ENCODE results near the gene NKD2.

Gene NKD2

DNA sequence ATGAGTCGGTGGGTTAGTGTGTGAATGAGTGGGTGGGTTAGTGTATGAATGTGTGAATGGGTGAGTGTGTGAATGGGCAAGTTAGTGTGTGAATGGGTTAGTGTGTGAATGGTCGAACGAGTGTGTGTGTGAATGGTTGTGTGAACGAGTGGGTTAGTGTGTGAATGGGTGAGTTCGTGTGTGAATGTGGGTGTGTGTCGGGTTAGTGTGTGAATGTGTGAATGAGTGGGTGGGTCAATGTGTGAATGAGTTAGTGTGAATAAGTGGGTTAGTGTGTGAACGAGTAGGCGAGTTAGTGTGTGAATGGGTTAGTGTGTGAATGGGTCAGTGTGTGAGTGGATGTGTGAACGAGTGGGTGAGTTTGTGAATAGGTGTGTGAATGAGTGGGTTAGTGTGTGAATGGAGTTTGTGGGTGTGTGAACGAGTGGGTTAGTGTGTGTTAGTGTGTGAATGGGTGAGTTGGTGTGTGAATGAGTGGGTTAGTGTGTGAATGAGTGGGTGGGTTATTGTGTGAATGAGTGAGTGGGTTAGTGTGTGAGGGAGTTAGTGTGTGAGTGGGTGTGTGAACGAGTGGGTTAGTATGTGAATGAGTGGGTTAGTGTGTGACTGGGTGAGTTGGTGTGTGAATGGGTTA is 38.8 kb downstream of the NKD2 start:
- FAIRE-seq = no peak

DNA sequence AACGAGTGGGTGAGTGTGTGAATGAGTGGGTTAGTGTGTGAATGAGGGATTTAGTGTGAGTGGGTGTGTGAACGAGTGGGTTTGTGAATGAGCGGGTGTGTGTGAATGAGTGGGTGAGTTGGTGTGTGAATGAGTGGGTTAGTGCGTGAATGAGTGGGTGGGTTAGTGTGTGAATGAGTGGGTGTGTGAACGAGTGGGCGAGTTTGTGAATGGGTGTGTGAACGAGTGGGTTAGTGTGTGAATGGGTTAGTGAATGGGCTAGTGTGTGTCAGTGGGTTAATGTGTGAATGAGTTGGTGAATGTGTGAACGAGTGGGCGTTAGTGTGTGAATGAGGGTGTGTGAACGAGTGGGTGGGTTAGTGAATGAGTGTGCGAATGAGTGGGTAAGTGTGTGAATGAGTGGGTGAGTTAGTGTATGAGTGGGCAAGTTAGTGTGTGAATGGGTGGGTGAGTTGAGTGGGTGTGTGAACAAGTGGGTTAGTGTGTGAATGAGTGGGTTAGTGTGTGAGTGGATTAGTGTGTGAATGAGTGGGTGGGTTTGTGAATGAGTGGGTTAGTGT is 39.6 kb downstream of the NKD2 start:
- no peak for FAIRE-seq

DNA sequence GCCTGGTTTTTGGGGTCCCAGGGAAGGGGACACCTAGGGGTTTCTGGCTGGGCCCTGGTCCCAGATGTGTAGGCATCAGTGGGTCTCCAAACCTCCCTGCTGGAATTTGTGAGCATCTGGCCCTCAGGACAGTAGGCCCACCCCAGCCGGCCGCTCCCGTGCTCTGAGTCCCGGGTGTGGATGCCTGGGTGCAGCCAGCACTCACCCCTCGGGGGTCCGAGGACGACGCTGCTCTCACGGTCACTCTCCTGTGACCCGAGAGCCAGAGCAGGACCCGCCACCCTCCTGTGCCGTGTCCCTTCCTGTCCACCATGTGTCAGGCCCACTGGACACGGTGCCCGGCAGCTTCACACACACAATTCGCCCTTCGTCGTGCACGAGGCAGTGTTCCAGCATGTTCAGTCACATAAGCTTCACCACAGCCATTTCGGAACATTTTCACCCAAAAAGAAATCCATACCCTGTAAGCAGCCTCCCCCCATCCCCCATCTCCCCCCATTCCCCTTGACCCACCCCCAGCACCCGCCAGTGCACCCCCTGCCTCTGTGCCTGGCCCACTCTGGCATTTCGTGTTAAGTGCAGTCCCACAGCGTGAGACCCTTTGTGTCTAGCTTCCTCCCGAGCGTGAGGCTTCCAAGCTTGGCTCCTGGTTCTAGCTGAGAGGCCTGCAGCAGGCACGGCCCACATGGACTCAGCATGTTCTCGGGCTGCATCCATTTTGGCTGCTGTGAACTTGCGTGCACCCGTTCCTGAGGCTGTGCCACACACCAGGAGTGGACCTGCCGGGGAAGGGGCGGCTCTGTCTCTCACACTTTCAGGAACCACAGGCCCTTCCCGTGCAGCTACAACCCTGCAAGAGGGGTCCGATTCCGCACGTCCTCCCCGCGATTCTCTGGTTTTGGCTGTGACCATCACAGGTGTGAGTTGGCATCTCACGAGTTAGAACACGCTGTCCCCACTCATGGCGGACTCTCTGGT is 40.5 kb downstream of the NKD2 start:
- FAIRE-seq = no peak

DNA sequence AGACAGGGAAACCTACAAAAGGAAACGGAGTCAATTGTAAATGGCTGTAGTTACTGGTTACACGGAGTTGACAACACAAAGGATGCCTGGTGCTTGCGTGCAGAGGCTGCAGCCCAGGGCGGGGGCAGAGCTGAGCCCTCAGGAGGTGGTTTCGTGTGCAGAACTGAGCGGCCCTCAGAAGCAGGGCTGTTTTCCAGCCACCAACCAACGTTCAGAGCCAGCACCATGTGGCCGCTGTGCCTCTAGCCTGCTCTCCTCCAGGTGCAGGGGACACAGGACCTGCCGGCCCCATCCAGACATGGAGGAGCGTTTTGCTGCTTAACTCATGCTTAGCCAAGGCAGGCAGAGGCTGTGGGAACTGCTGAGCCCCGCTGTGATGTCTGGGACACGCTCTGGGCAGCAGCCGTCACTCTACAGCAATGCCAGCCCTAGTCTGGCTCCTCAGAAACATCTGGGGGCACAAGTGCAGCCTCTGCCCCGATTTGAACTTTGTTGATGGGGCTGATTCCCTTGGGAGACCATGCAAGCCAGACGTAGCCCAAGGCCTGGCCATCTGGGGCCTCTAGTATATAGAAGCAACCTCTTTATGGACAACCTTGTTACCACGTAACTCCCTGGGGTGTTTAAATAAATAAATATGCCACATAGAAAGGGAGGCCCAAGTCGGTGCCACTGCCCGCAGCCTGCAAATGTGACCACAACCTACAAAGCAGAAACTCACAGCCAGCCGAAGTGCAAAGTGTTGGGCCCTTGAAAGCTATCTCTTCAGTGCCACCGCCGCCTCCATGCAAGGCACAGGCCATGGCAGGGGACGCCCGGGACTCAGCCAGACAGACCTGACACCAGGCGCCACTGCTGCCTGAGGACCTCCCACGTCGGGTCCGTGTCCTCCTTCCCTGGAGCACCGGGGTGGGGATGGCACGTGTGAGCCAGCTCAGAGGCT is 42.1 kb downstream of the NKD2 start:
- no peak for FAIRE-seq

DNA sequence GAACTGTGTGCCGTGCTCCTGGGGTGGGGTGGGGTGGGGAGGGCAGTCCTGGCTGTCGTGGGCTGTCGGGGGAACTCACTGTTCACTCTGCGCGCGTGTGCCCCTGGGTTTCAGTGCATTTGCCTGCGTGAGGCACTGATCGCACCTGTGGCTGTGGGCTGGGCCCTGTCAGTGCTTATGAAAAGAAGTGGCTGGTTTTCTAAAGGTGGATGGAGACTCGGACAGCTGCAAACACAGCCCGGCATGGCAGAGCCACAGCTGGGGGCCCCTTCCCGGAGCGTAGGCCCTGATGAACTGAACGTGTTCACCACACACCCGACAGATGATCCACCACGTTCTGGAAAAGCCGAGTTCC is 42.7 kb downstream of the NKD2 start:
- FAIRE-seq = no peak

DNA sequence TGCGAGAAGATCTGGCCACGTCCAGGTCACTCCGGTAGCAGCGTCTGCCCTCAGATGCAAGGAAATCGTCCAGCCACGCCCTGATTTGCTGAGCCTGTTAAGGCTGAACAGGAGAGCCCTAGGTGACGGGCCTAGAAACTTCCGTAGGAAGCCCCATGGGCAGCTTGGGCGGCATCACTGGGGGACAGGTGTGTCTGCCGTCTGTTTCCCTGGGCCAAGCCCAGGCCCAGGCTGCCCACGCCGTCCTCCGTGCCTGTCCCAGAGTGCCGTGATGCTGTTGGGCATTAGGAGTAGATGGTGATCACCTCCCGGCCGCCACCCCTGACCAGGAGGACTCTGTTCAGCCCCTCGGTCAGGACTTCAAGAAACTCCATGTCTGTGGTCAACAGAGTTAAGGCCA is 43.5 kb downstream of the NKD2 start:
- no peak for FAIRE-seq

DNA sequence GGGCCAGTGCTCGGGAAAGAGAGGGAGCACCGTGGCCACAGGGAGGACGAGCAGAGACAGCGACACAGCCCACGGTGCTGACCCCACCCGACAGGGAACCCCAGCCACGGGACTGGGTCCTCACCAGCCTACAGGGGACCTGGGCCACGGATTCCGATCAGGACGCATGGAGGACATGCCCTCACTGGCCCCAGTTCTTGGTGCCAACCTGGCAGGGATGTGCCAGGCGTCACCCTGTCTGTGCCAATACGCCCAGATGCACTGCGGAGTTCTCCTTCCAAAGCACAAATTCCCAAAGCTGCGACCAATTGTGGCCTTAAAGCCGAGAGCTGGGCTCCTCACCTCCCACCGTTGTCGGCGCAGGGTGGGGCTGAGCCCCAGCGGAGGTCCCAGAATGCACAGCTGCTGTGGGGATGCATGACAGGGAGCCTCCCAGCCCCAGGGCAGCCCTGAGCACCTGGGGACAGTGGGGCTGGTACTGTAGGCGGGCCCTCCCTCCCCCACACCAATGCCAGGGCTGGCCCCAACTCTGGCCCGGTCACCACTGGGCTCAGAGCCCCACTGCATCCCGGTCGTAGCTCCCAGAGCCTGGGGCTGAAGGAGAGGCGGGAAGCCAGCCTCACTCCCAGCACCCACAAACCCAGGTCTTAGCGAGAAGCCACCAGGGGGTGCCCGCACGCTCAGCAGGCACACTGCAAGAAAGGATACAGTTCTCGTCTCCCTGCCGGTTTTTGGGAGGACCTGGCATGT is 44.2 kb downstream of the NKD2 start:
- FAIRE-seq = no peak

DNA sequence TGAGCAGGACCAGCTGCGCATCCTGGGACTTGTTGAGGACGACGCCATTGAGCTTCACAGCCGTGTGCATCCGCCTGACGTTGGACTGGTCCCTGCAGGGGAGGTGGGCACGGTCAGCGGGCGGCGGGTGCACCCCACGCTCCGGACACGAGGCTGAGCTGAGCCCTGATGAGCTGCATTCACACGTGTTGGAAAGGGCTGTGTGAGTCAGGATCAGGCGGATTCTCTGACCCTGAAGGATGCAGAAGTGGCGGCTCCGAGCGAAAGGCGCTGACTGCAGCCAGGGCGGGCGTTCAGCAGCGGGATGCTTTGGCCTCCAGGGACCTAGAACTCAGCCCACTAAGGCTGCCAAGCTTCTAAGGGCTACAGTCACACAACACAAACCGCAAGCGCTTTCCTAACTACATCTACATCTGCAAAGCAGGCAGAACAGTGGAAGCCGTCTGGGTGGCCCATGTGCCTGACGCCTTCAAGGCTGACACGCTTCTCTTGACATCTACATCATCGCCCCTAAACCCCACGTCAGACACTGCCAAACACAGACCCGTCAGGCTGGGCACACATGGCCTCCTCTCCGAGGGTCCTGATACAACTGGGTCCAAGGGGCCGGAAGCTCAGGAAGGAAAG is 44.9 kb downstream of the NKD2 start:
- no peak for FAIRE-seq

DNA sequence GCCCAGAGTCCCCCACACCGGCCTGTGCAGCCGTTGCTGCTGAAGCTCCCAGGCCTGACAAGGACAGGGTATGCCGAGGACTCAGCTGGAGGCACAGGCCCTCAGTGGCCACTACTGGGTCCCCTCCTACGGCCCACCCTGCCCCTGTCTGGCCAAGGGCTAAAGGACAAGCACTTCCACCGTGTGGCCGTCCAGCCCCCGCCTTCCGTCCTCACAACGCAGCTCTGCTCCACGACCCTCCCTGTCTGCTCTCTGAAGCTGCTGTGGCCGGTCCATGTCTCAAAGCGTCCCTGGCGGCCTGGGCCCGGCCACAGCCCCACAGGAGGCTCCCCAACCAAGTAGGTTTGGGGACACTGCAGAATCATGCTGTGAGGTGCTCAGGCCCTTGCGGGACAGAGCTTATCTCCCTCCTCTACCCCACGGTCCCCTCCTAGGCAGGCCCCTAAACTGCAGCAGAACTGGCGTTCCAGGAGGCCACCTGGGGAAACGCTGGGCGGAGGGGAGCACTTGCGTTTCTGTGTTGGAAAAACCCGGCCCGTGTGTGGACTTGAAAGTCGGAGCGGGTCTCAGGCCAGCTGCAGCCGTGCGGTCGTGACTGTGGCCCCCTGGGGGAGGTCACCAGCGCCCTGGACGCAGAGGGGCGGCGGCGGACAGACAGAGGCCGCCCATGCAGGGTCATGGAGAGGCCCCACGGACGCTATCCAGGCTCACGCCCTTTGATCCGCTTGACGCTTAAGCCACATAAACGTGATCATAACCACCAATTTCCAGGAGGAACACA is 45.6 kb downstream of the NKD2 start:
- FAIRE-seq = no peak

DNA sequence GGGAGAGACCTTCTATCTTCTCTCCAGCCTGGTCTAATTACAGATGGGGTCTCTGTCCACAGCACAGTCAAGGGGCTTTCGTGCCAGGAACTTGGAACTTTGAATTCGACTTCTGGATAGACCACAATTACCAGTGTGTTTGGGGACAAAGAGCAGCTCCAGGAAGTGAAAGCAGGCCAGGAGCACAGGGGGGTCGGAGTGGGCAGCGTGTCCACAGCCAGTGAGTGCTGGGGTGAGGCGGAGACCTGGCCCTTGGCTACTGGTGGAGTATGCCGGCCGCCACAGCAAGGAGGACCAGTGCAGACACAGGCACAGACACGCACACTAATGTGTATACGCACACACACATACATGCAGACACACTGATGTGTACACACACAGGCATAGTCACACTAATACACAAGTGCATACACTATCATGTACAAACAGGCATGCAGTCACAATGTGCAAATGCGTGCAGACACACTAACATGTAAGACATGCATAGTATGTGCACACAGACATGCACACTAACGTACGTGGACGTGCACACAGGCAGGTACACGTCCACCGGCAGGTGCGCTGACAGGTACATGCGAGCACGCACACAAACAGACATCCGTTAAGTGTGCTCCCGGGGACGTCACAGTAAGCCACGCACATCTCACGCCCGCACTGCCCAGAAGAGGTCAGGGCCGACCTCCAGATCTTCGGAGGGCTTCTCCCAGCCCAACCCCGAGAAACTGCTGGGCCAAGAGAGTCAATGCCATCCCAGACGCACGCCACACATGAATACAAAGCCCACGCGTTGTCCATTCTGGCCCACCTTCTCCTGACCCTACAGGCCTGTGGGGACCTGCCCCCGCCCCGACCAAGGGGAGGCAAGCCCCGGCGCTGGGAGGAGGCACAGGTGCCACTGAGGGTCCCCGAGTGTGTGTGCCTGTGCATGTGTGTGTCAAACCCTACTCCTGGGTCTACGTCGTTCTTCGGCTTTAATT is 46.5 kb downstream of the NKD2 start:
- no peak for FAIRE-seq

DNA sequence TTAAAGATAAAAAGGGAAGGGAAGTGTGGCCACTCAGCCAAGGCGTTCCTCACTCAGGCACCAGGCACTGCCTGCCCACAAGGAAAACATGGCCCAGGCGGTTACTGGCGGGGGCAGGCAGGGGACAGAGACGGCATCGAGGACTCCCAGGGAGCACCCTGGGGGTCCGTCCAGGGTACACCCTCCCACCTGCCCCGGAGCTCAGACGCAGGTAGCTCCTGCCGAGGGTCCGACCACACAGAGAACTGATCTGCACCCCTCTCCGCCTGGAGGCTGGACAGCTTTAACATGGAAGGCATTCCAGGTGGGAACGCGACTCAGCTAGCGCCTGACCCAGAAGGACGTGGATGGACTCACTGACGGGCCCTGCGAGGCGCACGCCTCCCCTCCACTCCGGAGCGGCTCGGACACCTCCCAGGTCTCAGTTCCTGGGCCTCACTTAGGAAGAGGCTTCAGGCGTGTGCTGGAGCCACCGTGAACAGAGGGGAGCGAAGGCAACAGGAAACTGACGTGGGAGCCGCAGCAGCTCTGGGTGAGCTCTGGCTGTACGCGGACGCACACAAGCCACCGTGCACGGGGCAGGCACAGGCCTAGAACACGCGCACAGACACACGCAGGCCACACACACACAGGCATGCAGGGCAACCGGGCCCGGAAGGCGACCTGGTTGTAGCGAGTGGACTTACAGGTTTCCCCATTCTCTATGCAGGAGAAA is 47.5 kb downstream of the NKD2 start:
- no peak for FAIRE-seq

DNA sequence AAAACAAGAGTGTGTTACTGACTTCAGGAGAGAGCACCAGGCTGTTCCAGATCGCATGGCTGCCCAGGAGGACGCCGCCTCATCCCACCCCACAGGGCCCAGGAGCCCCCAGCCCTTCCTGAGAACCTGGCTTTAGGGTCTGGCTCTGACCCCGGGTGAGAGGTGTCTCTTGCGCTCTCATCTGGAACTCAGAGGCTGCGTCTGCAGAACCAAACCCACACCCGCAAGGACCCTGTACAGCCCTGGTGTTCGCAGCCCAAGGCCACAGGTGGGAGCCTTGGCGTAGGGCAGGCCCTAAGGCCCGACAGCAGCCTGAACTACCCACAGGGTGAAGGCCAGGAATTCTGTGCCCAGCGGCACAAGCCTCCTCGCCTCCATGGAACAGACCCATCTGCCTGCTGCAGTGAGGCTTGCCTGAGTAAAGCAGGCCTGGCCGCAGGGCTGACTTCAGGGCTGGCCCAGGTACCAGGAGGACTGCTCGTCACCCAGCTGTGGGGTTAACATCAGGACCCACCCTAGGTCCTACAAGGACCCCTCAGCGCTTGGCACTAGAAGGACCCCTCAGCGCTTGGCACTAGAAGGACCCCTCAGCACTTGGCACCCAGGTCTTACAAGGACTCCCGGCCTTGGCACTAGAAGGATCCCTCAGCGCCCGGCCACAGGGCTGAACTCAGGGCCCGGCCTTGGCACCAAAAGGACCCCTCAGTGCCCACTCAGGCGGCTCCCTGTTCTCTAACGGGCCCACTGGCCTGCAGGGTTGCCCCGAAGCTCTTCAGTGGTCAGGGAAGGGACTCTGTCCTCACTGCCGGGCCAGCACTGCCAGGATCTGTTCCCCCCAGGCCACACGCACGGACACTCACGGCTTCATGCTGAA is 48.2 kb downstream of the NKD2 start:
- FAIRE-seq = no peak

DNA sequence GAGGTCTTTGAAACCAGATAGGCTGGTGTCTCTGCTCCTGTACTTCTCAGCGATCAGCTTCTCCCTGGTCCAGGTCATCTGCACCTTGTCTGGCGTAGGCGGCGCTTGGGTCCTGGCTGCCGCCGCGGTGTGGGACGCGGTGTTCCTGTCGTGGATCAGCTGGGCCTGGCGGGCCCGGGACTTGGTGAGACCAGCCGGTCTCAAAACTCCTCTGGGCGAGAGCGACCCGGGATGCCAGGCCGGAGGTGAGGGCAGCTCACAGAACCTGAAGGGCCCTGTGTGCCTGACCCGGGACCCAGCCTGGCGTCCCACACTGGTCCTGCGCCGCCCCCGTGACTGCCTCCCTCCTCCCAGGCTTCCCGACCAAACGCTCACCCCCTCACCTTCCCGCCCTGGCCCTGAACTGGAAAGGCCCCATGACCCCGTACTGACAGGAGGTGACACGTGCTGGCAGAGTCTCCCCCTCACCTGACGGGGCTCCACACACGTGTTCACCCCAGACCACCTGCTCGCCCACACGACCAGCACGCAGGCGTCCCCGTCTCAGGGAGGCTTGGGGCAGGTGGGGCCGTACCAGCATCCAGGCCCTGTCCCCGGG is 49.0 kb downstream of the NKD2 start:
- FAIRE-seq = no peak

DNA sequence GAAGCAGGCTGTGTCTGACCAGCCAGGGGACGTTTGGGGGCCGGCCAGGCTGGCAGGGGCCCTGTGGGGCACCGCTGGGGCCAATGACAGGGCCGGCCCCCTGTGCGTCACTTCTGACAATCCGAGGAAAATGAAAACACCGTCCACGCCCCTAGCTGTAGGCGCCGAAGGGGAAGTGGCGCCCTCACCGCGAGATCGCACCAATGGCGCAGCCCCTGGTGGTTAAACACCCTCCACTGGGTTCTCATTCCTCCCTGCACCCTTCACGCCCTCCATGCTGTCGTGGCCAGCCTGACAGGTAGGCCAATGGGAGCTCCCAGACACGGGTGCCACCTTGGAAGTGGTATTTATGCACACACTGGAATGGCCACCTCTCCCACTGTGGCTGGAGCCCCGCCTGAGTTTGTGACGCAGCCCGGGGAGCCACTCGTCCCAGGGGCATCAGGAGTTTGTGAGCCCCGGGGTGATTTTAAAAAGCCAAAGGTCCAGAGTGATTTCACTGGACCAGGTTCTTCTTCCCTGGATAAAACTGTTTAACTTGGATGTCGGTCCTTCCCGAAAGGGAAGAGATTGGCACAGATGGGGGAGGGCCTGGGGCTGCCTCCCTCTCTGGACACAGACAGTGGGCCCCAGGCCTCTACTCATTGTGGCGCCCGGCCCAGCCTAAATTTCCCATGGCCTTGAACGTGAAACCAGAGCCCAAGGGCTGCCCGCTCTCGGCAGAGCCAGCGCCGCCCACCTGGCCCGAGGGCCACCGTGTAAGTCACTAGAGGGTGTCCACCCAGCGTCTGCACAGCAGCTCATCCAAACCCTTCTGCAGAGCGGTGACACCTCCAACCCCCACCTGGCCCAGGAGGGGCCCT is 49.7 kb downstream of the NKD2 start:
- no peak for FAIRE-seq

DNA sequence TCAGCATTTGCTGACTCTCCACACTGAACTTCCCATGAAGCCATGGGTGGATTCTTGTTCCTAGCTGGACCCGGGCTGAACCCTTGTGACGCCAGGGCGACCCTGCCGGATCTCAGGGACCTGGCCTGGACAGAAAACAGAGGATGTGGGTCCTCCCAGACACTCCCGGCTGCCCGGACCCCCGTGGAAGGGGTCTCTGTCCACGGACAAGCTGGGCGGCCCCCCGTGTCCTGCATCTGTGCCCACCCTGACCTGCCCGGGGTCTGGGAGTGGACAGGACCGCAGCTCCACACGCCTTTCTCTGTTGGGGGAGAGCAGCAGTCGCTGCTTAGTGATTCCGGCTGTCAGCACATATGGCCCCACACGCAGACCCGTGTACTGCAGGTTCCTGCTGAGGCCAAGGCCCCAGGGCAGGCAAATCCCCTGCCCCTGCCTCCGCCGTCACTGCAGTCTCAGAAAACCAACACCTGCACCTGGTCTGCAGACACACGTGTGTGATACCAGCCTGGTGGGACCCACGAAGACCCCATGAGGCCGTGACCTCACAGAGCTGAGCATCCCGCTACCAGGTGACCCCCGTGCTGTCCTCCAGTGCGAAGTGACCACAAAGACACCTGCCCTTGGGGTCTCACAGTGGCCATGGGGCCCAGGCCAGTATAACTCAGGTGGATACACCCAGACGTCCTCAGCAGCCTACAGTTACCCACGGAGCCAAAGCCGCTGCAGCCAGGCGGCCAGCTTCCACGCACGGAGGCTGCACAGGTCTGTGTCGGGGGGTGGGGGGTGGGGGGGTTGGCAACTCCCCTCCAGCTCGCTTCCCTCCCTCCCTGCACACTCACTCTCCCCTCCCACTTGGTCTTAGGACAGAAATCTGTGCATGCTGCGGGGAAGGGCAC is 50.6 kb downstream of the NKD2 start:
- no peak for FAIRE-seq
